MCF 10A (cell line): ENCODE results near the gene GAN. TPM values are rescaled to one million over a fixed set of nuclear protein-coding genes. Genes with fewer than 3 reads are reported as not detected.

Experiments used
- BruUV-seq: library from RNA; stranded (reverse); fragments of 400-500 nt; replicated peaks from 2 replicates; lab custom pipeline; 2021; lab: Mats Ljungman, UMichigan
- CTCF ChIA-PET: fragments of 300-600 bp; sonication (Branson Sonifier 250); formaldehyde crosslinking; extraction: SDS; loops from one replicate; lab custom pipeline; 2021; ENCODE audit warnings: antibody characterized with exemption, inconsistent platforms; lab: Yijun Ruan, JAX
- POLR2A ChIA-PET: fragments of 300-600, 350-650 bp; sonication (Branson Sonifier 250); formaldehyde crosslinking; extraction: SDS; loops from one replicate; lab custom pipeline; 2020; ENCODE audit warnings: antibody characterized with exemption, inconsistent platforms; lab: Yijun Ruan, JAX
- DNase-seq: peaks from one replicate; pipeline ENCODE4 v3.0.0-alpha.2; 2018; ENCODE audit not compliant: unreplicated experiment
- H3K27ac Mint-ChIP-seq: one replicate; pipeline ENCODE4 v1.8.0; 2022; ENCODE audit warnings: mild to moderate bottlenecking, low read depth, mixed read lengths; ENCODE audit not compliant: unreplicated experiment
- H3K27me3 Mint-ChIP-seq: one replicate; pipeline ENCODE4 v1.8.0; 2022; ENCODE audit warnings: mixed read lengths; ENCODE audit not compliant: insufficient read depth, unreplicated experiment
- H3K36me3 Mint-ChIP-seq: one replicate; pipeline ENCODE4 v1.8.0; 2022; ENCODE audit warnings: mild to moderate bottlenecking, moderate library complexity, mixed read lengths; ENCODE audit not compliant: insufficient read depth, unreplicated experiment
- H3K4me1 Mint-ChIP-seq: one replicate; pipeline ENCODE4 v1.8.0; 2022; ENCODE audit warnings: mixed read lengths; ENCODE audit not compliant: insufficient read depth, unreplicated experiment
- H3K4me3 Mint-ChIP-seq: one replicate; pipeline ENCODE4 v1.8.0; 2022; ENCODE audit warnings: mild to moderate bottlenecking, moderate library complexity, mixed read lengths; ENCODE audit not compliant: unreplicated experiment
- H3K9me3 Mint-ChIP-seq: one replicate; pipeline ENCODE4 v1.8.0; 2022; ENCODE audit warnings: mixed read lengths; ENCODE audit not compliant: unreplicated experiment
- CTCF ChIP-seq: fragments of 200-600 bp; IDR thresholded peaks from one replicate; pipeline ENCODE4 v1.8.0; 2022; ENCODE audit warnings: antibody characterized with exemption, mild to moderate bottlenecking; ENCODE audit not compliant: unreplicated experiment
- intact Hi-C: fragments of 100-400 bp; cut with micrococcal nuclease; formaldehyde crosslinking; loops from 2 replicates; pipeline ENCODE4 v1.14.1; 2022
- total RNA-seq: library from RNA; stranded (reverse); gene quantifications from 2 replicates; pipeline ENCODE4 v1.2.3, GENCODE V29; 2022

The GAN gene
- total RNA-seq, 1 experiment from 2014 or later, result 12.4 TPM

- H3K4me1 Mint-ChIP-seq, result peaks cover 5% of the 10 kb centered on the region
- no peaks in the 10 kb centered on the region for H3K27me3 Mint-ChIP-seq
- no peak overlapping the region for H3K4me3 Mint-ChIP-seq
- intact Hi-C loops, result no loop called here
- TF ChIP-seq CTCF, result no peak
- DNase-seq, result no peak
- no peaks in the 10 kb centered on the region for H3K36me3 Mint-ChIP-seq
- CTCF ChIA-PET, result interaction anchor here (0.6 to 1.7 kb wide), 5 partner anchors 7 to 209 kb away, joined by 3 to 4 read pairs (median 3); no protein-coding TSS in a partner anchor
- no TSS peak for BruUV-seq
- H3K9me3 Mint-ChIP-seq, result no peaks in the 10 kb centered on the region
- H3K27ac Mint-ChIP-seq, result no peak overlapping the region
- POLR2A ChIA-PET, result interaction anchor here (0.6 to 1.3 kb wide), 2 partner anchors 13 to 283 kb away, joined by 3 read pairs; no protein-coding TSS in a partner anchor
Measured at GRCh38 chr16:81413245-81413990, 98.7 kb downstream of the GAN start.

- CTCF ChIA-PET, result interaction anchor here (1.0 kb wide), 1 partner anchor 13 kb away, joined by 3 read pairs; no protein-coding TSS in a partner anchor
- DNase-seq, result no peak
- no peak overlapping the region for H3K27ac Mint-ChIP-seq
Measured at GRCh38 chr16:81415751-81416150, 101.0 kb downstream of the GAN start.

GRCh38 chr16:81416749-81417148 is 102.0 kb downstream of the GAN start:
- H3K36me3 Mint-ChIP-seq, result no peaks in the 10 kb centered on the region
- no peaks in the 10 kb centered on the region for H3K4me1 Mint-ChIP-seq
- no peak overlapping the region for H3K27ac Mint-ChIP-seq
- BruUV-seq, result no TSS peak
- ChIA-PET POLR2A (no interaction called here), CTCF (interaction anchor here (0.7 to 1.0 kb wide), 2 partner anchors 14 to 295 kb away, joined by 3 to 4 read pairs; no protein-coding TSS in a partner anchor)
- no peak for DNase-seq
- no peaks in the 10 kb centered on the region for H3K9me3 Mint-ChIP-seq
- H3K4me3 Mint-ChIP-seq, result no peak overlapping the region
- intact Hi-C loops, result no loop called here
- no peaks in the 10 kb centered on the region for H3K27me3 Mint-ChIP-seq
- no peak for TF ChIP-seq CTCF

More at GRCh38 chr16:81415751-81416150, 101.0 kb downstream of the GAN start:
- H3K4me1 Mint-ChIP-seq, result no peaks in the 10 kb centered on the region
- no peak overlapping the region for H3K4me3 Mint-ChIP-seq
- no peaks in the 10 kb centered on the region for H3K36me3 Mint-ChIP-seq
- H3K9me3 Mint-ChIP-seq, result no peaks in the 10 kb centered on the region
- H3K27me3 Mint-ChIP-seq, result no peaks in the 10 kb centered on the region
- BruUV-seq, result no TSS peak
- no peak for TF ChIP-seq CTCF
- POLR2A ChIA-PET, result no interaction called here
- intact Hi-C loops, result no loop called here

- no peak for TF ChIP-seq CTCF
- intact Hi-C loops, result no loop called here
- H3K4me1 Mint-ChIP-seq, result no peaks in the 10 kb centered on the region
- no peak overlapping the region for H3K27ac Mint-ChIP-seq
- ChIA-PET POLR2A (no interaction called here), CTCF (interaction anchor here (0.7 kb wide), 1 partner anchor 295 kb away, joined by 4 read pairs; no protein-coding TSS in a partner anchor)
- no peaks in the 10 kb centered on the region for H3K9me3 Mint-ChIP-seq
- H3K27me3 Mint-ChIP-seq, result no peaks in the 10 kb centered on the region
- no peak overlapping the region for H3K4me3 Mint-ChIP-seq
- DNase-seq, result no peak
- H3K36me3 Mint-ChIP-seq, result no peaks in the 10 kb centered on the region
- no TSS peak for BruUV-seq
Measured at GRCh38 chr16:81417210-81417609, 102.4 kb downstream of the GAN start.
